GM23338 (cell line): ENCODE data around the gene HSPB6.

ENCODE experiments used
- CTCF ChIP-seq, 2 experiments: fragments of 200-600 bp in 1 of 2; sonication (generic) in 1 of 2; conservative IDR thresholded peaks; 2 replicates each; pipeline versions ENCODE4 v1.5.1 to v1.6.1; 2016 to 2017; ENCODE audit warnings: antibody characterized with exemption in 2 of 2, low read depth in 2 of 2, mild to moderate bottlenecking in 2 of 2, moderate library complexity in 1 of 2
- ETS1 ChIP-seq: IDR thresholded peaks from 2 replicates; pipeline ENCODE4 v1.6.1; 2016; ENCODE audit warnings: antibody characterized with exemption
- EZH2 ChIP-seq: fragments of 200-600 bp; sonication (generic); IDR thresholded peaks from one replicate; pipeline ENCODE4 v1.8.0; 2017; ENCODE audit warnings: antibody characterized with exemption, mild to moderate bottlenecking, low read depth; ENCODE audit not compliant: unreplicated experiment
- EZH2phosphoT487 ChIP-seq: fragments of 200-600 bp; sonication (generic); IDR thresholded peaks from one replicate; pipeline ENCODE4 v1.8.1; 2018; ENCODE audit warnings: antibody characterized with exemption; ENCODE audit not compliant: unreplicated experiment
- JUNB ChIP-seq: IDR thresholded peaks from one replicate; pipeline ENCODE4 v1.6.1; 2016; ENCODE audit warnings: antibody characterized with exemption; ENCODE audit not compliant: unreplicated experiment
- POLR2AphosphoS5 ChIP-seq: IDR thresholded peaks from 2 replicates; pipeline ENCODE4 v1.6.1; 2016; ENCODE audit warnings: antibody characterized with exemption, low read depth
- REST ChIP-seq: IDR thresholded peaks from one replicate; pipeline ENCODE4 v1.6.1; 2018; ENCODE audit warnings: antibody characterized with exemption; ENCODE audit not compliant: unreplicated experiment
- STAT1 ChIP-seq: IDR thresholded peaks from one replicate; pipeline ENCODE4 v1.6.1; 2016; ENCODE audit warnings: antibody characterized with exemption; ENCODE audit not compliant: unreplicated experiment
- ZNF114 ChIP-seq: fragments of 250-450 bp; sonication (Bioruptor Pico); IDR thresholded peaks from 2 replicates; pipeline ENCODE4 v1.5.0; 2020; ENCODE audit warnings: mild to moderate bottlenecking, moderate library complexity
- ZNF331 ChIP-seq: fragments of 250-450 bp; sonication (Bioruptor Pico); IDR thresholded peaks from 2 replicates; pipeline ENCODE4 v1.5.0; 2020; ENCODE audit warnings: low read depth, mild to moderate bottlenecking, moderate library complexity

GRCh38 chr19:35746087-35746462, 10.8 kb downstream of the HSPB6 start:
- TF ChIP-seq CTCF (conservative IDR thresholded peaks at IDR 0.05; ENCODE audit: low read depth in 2 of 2) (no peak), REST (no peak), ZNF114 (no peak), EZH2 (no peak), JUNB (no peak), EZH2phosphoT487 (no peak), POLR2AphosphoS5 (no peak), ZNF331 (CRISPR knock-in tag) (no peak), ETS1 (no peak), STAT1 (no peak)
